GM18526 (cell line): ENCODE data around the gene SH3RF3.

Source experiments
- POLR2A ChIP-seq: IDR thresholded peaks from 3 replicates; pipeline ENCODE4 v1.6.1; 2011; ENCODE audit not compliant: insufficient read length; ENCODE audit errors: extremely low read depth

SH3RF3 gene

GRCh38 chr2:109128616-109129355 lies at the start of gene SH3RF3:
Gene SH3RF3 (plus strand): TSS chr2:109129205.
- peak; percentile 21 for TF ChIP-seq POLR2A

GRCh38 chr2:109079590-109079989 lies 49.4 kb upstream of the SH3RF3 start:
- no peak for TF ChIP-seq POLR2A

GRCh38 chr2:109080109-109080508 lies 48.9 kb upstream of the SH3RF3 start:
- TF ChIP-seq POLR2A, result no peak

GRCh38 chr2:109080757-109081156 lies 48.2 kb upstream of the SH3RF3 start:
- no peak for TF ChIP-seq POLR2A

- no peak for TF ChIP-seq POLR2A
Measured at GRCh38 chr2:109081374-109081773, 47.6 kb upstream of the SH3RF3 start.

- TF ChIP-seq POLR2A, result no peak
Measured at GRCh38 chr2:109083771-109084170, 45.2 kb upstream of the SH3RF3 start.

GRCh38 chr2:109084341-109084740 lies 44.7 kb upstream of the SH3RF3 start:
- no peak for TF ChIP-seq POLR2A

- TF ChIP-seq POLR2A, result no peak
Measured at GRCh38 chr2:109085912-109086742, 42.9 kb upstream of the SH3RF3 start.

GRCh38 chr2:109086743-109087020 lies 42.3 kb upstream of the SH3RF3 start:
- no peak for TF ChIP-seq POLR2A

- TF ChIP-seq POLR2A, result no peak
Measured at GRCh38 chr2:109087055-109087663, 41.8 kb upstream of the SH3RF3 start.

GRCh38 chr2:109089602-109090300 lies 39.3 kb upstream of the SH3RF3 start:
- TF ChIP-seq POLR2A, result no peak

- no peak for TF ChIP-seq POLR2A
Measured at GRCh38 chr2:109091526-109091925, 37.5 kb upstream of the SH3RF3 start.

- TF ChIP-seq POLR2A, result no peak
Measured at GRCh38 chr2:109094144-109094543, 34.9 kb upstream of the SH3RF3 start.

GRCh38 chr2:109098251-109098920 lies 30.6 kb upstream of the SH3RF3 start:
- TF ChIP-seq POLR2A, result no peak

- no peak for TF ChIP-seq POLR2A
Measured at GRCh38 chr2:109098921-109099273, 30.1 kb upstream of the SH3RF3 start.

- TF ChIP-seq POLR2A, result no peak
Measured at GRCh38 chr2:109102588-109103233, 26.3 kb upstream of the SH3RF3 start.
